Lower leg skin (tissue), 4 donors: ENCODE data around the gene FNIP2. TPM values are rescaled to one million over a fixed set of nuclear protein-coding genes. Genes with fewer than 3 reads are reported as not detected.
"Not testable (repeated sequence)": the region's sequence is repeated elsewhere in the genome, so short reads cannot be mapped to it uniquely, and the experiment has no call there.

Experiments
- DNase-seq, 2 donors: peaks; one replicate each; pipeline ENCODE4 v3.0.0-alpha.2; 2019; ENCODE audit warnings: low spot score in 2 of 2
- H3K4me3 ChIP-seq: fragments of 200-600 bp; sonication (generic); 2 replicates; pipeline ENCODE4 v1.5.1; 2017; ENCODE audit warnings: mild to moderate bottlenecking, low read depth; ENCODE audit not compliant: poor library complexity, severe bottlenecking
- POLR2A ChIP-seq, 2 donors: fragments of 450-650 bp; IDR thresholded peaks; one replicate each; pipeline ENCODE4 v1.6.1; 2016 to 2017; ENCODE audit warnings: antibody characterized with exemption in 2 of 2, mild to moderate bottlenecking in 1 of 2, moderate library complexity in 1 of 2
- WGBS, 2 donors: methylation state at CpG; one replicate each; pipeline ENCODE4 v1.1.5; 2018; 5-methylcytosine and 5-hydroxymethylcytosine counted together
- intact Hi-C: fragments of 100-400 bp; cut with DNase I; formaldehyde crosslinking; loops from one replicate; pipeline ENCODE4 v1.15.0; 2023; ENCODE audit warnings: low total_unique reads
- total RNA-seq, 4 donors: library from RNA; depleted of rRNA; stranded (reverse); fragments of >200 nt; gene quantifications; one replicate each; pipeline ENCODE4 v1.1.0, GENCODE V29; 2016
- TF ChIP-seq, protein P1 (sequence below), 3 donors: fragments of 450-650 bp; IDR thresholded peaks; one replicate each; pipeline ENCODE4 v1.5.1; 2016; ENCODE audit warnings: antibody characterized with exemption in 3 of 3, mild to moderate bottlenecking in 3 of 3, moderate library complexity in 2 of 3

Gene FNIP2
- total RNA-seq, 4 donors from 2014 or later = 20.5 to 47.5 (median 38.8) TPM

DNA sequence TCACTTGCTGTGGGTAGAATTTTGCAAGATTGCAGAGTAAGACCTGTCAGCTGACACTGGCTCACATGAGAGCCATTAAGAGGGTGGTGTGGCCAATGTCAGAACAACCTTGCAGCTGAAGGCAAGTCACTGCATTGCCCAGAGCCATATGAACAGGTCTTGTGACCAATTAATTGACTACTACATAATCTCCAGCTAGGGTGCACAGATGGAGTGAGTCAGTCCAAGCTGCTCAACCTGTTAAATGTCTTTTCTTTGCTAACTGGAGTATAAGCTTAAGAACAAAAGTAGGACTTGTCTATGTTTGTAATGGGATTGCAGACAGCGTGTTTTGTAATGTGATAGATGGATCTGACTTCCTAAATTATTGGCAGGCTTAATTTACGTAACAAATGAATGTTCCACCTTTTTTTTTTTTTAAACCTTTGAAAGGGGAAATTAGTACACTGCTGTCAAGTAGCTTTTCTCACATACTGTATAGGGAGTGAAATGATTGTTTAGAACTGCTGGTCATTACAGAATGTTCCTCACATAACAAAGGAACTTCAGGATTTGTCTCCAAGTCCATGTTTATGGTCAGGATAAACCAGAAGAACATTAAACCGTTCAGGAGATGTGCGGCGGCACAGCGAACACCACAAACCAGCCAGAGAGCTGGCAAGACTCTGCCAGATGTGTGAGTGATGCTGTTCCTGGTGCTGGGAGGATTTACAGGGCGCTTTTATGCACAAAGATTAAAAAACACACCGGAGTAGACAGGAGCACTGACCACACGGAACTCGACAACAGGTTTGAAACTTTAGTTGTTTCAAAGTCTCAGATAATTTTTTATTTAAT is 37.0 kb downstream of the FNIP2 start:
- peak; percentile 74 to 75 for DNase-seq
- H3K4me3 ChIP-seq = no peak overlapping the region
- intact Hi-C loops = no loop called here
- WGBS, 2 donors = 63 to 73% methylated on average over 10 of the region's 10 CpGs
- no peak for TF ChIP-seq POLR2A (IDR thresholded peaks at IDR 0.05)
- TF ChIP-seq, protein P1, sequence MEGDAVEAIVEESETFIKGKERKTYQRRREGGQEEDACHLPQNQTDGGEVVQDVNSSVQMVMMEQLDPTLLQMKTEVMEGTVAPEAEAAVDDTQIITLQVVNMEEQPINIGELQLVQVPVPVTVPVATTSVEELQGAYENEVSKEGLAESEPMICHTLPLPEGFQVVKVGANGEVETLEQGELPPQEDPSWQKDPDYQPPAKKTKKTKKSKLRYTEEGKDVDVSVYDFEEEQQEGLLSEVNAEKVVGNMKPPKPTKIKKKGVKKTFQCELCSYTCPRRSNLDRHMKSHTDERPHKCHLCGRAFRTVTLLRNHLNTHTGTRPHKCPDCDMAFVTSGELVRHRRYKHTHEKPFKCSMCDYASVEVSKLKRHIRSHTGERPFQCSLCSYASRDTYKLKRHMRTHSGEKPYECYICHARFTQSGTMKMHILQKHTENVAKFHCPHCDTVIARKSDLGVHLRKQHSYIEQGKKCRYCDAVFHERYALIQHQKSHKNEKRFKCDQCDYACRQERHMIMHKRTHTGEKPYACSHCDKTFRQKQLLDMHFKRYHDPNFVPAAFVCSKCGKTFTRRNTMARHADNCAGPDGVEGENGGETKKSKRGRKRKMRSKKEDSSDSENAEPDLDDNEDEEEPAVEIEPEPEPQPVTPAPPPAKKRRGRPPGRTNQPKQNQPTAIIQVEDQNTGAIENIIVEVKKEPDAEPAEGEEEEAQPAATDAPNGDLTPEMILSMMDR (IDR thresholded peaks at IDR 0.05) = no peak

DNA sequence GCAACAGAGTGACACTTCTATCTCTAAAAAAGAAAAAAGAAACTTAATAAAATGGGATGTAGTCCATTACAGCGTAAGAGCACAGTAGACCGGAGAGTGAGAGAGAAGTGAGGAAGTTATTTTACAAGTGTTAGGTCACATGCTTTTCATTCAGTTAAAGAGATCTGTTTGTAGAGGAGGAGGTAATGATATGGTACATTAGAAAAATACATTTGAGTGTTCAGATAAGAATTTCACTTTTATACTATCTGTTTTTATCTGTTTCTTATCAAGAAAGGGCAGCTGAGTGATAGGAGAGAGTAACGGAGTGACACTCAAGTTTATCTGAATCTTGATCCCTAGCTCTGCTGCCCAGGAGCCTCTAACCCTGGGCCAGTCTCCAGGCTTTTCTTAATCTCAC is 38.9 kb downstream of the FNIP2 start:
- 84 to 85% methylated on average over 3 of the region's 3 CpGs for WGBS, 2 donors

DNA sequence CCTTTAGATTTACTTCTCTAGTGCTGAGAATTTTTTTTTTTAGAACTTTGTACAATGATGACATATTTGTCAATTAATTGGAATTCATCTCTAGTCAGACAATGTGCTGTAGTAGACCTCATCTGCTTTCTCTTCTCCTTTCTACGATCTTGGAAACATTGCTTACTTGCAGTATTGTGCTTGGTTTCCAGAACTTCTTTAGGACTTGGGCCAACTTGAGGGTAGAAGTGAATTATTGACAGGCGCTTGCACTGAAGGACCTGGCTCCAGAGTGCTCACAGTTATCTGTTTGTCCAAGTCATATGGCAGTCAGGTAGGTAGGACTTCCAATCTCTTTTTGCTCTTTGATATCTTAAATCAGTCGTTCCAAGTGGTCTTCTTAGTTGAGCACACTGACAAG is 39.6 kb downstream of the FNIP2 start:
- no peak overlapping the region for H3K4me3 ChIP-seq
- WGBS, 2 donors = 58 to 71% methylated on average over 3 of the region's 3 CpGs
- TF ChIP-seq POLR2A (IDR thresholded peaks at IDR 0.05) = no peak
- TF ChIP-seq, protein P1 (IDR thresholded peaks at IDR 0.05) = no peak
- intact Hi-C loops = no loop called here
- DNase-seq = no peak

More for the DNA sequence above, 38.9 kb downstream of the FNIP2 start:
- intact Hi-C loops = no loop called here
- TF ChIP-seq, protein P1 (IDR thresholded peaks at IDR 0.05) = no peak
- TF ChIP-seq POLR2A (IDR thresholded peaks at IDR 0.05) = no peak
- DNase-seq = no peak
- no peak overlapping the region for H3K4me3 ChIP-seq

DNA sequence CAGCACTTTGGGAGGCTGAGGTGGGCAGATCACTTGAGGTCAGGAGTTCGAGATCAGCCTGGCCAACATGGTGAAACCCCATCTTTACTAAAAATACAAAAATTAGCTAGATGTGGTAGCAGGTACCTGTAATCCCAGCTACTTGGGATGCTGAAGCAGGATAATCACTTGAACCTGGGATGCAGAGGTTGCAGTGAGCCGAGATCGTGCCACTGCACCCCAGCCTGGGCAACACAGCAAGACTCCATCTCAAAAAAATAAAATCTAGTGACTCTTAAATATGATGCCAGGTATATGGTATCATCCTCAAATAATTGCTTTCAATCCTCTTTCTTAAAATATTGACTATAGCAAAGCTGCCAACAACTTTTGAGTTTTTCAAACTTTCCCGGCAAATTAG is 40.4 kb downstream of the FNIP2 start:
- intact Hi-C loops, H3K4me3 ChIP-seq, DNase-seq: not testable (repeated sequence)
- 84 to 88% methylated on average over 4 of the region's 4 CpGs for WGBS, 2 donors

DNA sequence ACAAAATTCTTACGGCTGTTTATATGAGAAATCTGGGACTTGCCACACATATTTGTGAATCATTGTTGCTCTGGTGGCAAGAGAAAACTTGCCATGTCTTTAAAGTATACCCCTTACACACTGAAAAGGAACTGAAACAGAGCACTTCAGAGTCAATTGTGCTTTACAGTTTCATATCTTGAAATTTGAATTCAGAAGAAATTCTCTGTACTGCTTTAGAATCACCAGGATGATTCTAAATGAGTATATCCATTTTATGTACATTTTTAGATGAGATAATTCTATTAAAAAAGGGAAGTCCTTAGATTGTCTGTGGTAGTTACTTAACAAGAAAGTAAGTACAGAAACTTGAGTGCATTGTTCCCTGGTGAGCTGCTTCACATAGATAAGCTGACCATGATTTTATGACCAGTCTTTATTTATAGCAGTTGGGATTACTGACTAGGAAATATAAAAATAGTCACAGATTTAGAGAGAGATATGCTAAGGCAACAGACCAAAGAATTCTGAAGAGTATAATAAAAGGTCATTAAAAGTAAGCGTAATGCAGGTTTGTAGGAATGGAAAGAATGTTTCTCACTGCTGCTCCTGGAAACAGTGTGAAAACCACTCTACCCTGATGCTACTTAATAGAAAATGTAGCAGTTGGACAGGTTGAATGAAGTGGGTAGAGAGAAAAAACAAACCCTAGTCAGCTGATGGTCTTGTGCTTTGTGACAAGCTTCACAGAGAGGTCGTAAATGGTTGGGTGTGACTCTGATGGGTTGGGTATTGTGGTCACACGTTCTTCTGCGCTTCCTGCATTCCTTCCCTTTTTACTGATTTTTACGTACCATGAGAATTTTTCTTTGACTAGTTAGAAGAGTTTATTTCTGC is 41.0 kb downstream of the FNIP2 start:
- DNase-seq = peak in 1 of 2 donors; percentile 72
- intact Hi-C loops = no loop called here
- no peak overlapping the region for H3K4me3 ChIP-seq
- TF ChIP-seq, protein P1 (IDR thresholded peaks at IDR 0.05) = no peak
- no peak for TF ChIP-seq POLR2A (IDR thresholded peaks at IDR 0.05)
- 22 to 31% methylated on average over 6 of the region's 6 CpGs for WGBS, 2 donors
